GM12872 (cell line): ENCODE data around the gene ISLR2.

Experiments
- TF ChIP-seq, protein P1 (sequence below): IDR thresholded peaks from 3 replicates; pipeline ENCODE4 v1.5.1; 2011; ENCODE audit warnings: low read depth, mild to moderate bottlenecking, low read length, moderate library complexity; ENCODE audit not compliant: insufficient read depth

Gene ISLR2

DNA sequence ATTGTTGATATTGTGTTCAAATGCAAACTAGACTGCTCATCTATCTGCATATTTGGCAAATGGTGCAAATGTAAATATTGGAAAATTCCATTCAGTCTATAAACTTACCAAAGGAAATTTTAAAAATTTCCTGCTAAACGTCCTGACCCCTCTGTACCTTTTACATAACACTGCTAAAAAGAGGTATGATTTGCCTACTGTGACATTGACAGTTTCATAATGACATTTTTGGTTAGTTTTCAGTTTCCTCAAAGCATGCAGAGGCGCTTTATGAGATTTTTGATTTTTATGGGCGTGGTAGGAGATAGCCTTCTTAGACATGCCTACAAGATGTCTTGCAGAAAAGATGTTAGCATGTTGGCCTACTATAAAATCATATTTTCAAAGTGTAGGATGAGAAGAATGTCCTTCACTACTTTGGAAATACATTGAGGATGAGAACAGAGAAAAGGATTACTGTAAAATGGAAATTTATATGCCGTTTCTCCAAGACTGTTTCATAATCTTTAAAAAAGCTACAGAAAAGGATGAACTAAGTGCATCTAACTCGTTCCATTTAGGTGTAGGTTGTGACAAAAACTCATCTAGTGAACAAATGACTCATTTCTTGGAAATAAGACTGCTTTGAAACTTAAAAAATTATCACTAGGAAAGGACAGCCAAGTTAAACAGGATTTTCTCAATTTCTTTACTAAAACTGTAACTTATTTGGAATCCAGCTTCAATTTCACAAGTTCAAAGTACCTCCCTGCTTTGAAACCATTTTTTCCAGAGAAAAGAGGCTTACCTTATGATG lies 28.7 kb downstream of the ISLR2 start:
- TF ChIP-seq, protein P1, sequence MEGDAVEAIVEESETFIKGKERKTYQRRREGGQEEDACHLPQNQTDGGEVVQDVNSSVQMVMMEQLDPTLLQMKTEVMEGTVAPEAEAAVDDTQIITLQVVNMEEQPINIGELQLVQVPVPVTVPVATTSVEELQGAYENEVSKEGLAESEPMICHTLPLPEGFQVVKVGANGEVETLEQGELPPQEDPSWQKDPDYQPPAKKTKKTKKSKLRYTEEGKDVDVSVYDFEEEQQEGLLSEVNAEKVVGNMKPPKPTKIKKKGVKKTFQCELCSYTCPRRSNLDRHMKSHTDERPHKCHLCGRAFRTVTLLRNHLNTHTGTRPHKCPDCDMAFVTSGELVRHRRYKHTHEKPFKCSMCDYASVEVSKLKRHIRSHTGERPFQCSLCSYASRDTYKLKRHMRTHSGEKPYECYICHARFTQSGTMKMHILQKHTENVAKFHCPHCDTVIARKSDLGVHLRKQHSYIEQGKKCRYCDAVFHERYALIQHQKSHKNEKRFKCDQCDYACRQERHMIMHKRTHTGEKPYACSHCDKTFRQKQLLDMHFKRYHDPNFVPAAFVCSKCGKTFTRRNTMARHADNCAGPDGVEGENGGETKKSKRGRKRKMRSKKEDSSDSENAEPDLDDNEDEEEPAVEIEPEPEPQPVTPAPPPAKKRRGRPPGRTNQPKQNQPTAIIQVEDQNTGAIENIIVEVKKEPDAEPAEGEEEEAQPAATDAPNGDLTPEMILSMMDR: no peak

DNA sequence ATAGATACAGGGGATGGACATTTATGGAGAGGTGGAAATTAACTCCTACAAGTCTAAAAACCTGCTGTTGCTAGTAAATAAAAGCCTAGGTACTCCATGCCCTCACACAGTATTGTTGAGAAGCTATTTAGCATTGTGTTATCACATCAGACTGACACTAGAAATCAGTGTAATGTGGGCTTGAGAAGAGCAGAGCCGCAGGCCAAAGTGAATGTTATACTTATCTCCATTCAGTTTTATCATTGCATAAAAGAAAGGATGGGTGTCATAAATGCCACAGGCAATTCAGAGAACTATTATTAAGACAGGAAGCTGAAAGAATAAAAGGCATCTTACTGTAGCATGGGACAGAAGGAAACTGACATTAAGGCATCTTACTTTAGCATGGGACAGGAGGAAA lies 29.4 kb downstream of the ISLR2 start:
- TF ChIP-seq, protein P1: no peak

DNA sequence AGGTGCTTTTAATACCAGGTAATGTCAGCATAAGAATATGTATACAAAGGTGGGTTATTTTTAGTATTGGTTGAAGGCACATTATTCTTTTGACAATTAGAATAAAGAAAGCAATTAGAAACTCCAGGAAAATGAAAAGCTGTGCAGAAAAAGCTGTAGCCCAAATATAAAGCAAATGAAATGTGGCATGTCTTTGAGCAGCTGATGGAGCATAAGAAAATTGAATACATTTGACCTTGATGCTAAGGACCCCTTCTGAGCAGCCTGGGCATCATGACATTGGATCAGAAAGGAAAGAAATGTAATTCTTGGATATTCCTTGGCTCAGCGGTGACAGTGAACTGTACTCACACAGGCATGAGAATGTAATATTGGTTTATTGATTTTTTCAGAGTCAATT lies 35.1 kb downstream of the ISLR2 start:
- TF ChIP-seq, protein P1: no peak

DNA sequence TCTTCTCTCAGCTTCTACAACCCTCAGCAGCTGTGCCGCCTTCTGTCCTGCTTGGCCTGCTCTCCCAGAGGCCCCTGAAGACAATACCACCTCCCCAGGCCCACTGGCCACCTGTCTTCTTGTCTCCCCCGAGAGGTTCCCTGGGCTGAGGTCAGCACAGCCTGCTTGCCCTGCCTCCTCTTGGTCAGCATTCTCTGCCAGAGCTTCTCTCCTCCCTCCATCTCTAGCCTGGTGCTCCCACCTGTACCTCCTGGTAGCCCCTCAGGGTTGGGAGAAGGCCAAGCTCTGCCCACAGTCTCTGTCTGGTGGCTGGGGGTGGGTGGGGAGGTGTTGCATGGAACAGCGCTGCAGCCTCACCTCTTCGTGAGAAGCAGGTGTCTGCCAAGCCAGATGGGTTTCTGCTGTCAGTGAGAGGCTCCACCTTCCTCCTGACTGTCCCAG lies 37.5 kb downstream of the ISLR2 start:
- TF ChIP-seq, protein P1: no peak

DNA sequence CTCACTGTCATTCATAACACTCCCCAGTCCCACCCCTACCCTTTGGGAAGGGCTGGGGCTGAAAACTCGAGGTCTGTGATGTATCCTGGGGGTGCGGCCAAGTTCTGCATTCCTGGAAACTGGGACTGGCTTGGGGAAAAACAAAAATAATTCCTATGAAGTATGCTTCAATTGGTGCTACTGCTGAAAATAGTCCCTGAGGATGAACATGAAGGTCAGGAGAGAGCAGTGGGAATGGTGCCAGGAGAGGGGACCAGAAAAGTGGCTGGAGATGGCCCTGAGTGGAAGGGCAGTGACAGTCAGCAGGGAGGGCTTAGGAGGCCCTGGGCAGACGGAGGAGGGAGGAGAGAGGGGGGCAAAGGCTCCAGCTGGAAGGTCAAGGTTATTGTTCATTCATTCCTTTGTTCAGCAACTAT lies 38.3 kb downstream of the ISLR2 start:
- TF ChIP-seq, protein P1: no peak

DNA sequence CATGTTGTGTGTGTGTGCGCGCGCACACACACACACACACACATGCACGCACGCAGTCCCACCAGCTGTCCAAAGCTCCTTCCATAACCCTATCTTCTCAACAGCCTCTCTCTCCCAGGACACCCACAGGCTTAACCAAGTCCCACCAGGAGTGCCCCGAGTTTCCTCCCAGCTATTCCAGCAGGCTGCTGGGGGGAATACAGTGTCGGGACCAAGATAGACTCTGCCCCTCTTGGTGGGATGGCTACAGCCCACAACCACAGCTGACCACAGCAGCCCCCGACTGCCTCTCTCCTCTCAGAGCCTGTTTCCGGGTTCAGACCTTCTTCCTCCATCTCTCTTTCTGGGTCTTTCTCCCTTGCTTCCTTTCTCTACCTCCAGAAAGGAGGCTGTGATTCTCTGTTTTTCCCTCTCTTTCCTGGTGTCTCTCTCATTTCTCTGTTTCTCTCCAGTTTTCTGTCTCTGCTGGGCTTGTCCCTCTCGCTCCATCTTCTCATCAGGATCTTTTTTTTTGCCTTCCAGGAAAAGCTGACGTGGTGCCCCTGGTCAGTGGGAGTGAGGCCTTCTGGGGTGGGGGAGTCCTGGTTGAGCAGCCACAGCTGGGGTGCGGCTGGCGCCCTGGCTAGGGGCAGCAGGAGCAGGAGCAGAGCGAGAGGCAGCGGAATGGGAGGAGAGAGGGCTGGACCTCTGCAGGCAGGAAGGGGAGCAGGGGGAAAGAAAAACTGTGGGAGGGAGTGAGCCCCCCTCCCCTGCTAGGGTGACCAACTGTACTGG lies 39.9 kb downstream of the ISLR2 start:
- TF ChIP-seq, protein P1: no peak

DNA sequence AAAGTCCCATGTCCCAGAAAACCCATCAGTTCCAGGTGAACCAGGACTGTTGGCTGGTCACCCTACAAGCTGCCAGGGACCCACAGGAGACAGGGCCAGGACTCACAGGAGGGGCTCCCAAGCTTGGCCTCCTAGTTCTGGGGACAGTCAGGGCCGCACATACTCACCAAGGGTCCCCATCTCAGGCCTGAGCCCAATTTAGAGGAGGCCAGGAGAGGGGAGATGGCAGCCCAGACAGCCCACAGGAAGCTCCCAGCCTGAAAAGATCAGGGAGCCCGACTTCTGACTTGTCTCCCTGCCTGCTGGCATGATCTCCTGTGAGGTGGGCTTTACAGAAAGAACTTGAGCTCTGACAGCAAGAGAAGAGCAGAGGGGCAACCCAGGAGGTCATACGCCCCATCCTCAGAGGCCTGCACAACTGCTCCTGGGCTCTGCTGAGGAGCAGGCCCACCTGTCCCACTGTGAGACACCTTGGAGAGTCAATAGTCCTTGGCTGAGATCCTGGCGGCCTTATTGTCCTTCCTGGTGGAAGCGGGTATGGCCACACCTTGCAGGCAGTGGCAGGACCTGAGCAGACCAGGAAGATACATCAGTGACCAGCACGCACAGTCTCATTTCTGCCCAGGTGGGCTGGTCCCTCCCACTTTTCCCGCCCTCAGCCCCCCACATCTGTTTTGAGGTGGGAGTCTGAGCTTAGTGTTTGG lies 40.6 kb downstream of the ISLR2 start:
- TF ChIP-seq, protein P1: no peak
